Endothelial cell of umbilical vein (primary cell): Measurements from ENCODE around the gene ALOX5AP. TPM values are rescaled to one million over a fixed set of nuclear protein-coding genes. Genes with fewer than 3 reads are reported as not detected.

Experiments used
- BruUV-seq: library from RNA; stranded (reverse); fragments of 400-500 nt; replicated peaks from 2 replicates; lab custom pipeline; 2021; lab: Mats Ljungman, UMichigan
- CTCF ChIA-PET: fragments of 300-600, 350-600 bp; sonication (Branson Sonifier 250); formaldehyde crosslinking; loops from one replicate; lab custom pipeline; 2021; ENCODE audit warnings: antibody characterized with exemption, inconsistent platforms; lab: Charles Lee
- POLR2A ChIA-PET: fragments of 300-600, 350-600 bp; sonication (Branson Sonifier 250); formaldehyde crosslinking; loops from one replicate; lab custom pipeline; 2021; ENCODE audit warnings: antibody characterized with exemption, inconsistent platforms; lab: Charles Lee
- DNase-seq: peaks from one replicate; pipeline ENCODE4 v3.0.0-alpha.2; 2011; ENCODE audit warnings: low read depth, low spot score
- FAIRE-seq: peaks from 2 replicates; lab custom pipeline; 2011; peaks lifted over from hg19 to GRCh38; lab: Jason Lieb, UNC
- H2AFZ ChIP-seq: 2 replicates; pipeline ENCODE4 v1.6.0; 2012; ENCODE audit warnings: low read depth, low read length, control low read depth, inconsistent platforms
- H3K27ac ChIP-seq: 2 replicates; pipeline ENCODE4 v1.5.1; 2011; ENCODE audit warnings: low read depth, mild to moderate bottlenecking, control low read depth, low read length, moderate library complexity; ENCODE audit not compliant: insufficient read depth
- H3K27me3 ChIP-seq, 2 experiments: 2 replicates each; pipeline versions ENCODE4 v1.6.0 to v1.6.1; 2011; ENCODE audit warnings: low read length in 2 of 2, mixed read lengths in 1 of 2; ENCODE audit not compliant: control insufficient read depth in 2 of 2, insufficient read depth in 2 of 2
- H3K36me3 ChIP-seq, 2 experiments: 2 replicates in 1 of 2; 3 replicates in 1 of 2; pipeline ENCODE4 v1.5.1; 2011; ENCODE audit warnings: low read length in 2 of 2, mild to moderate bottlenecking in 1 of 2, moderate library complexity in 1 of 2; ENCODE audit not compliant: control insufficient read depth in 2 of 2, insufficient read depth in 2 of 2; ENCODE audit errors: extremely low read depth in 1 of 2
- H3K4me1 ChIP-seq: 3 replicates; pipeline ENCODE4 v1.5.1; 2011; ENCODE audit warnings: mild to moderate bottlenecking, low read length; ENCODE audit not compliant: control insufficient read depth, insufficient read depth; ENCODE audit errors: extremely low read depth
- H3K4me2 ChIP-seq: 2 replicates; pipeline ENCODE4 v1.6.1; 2011; ENCODE audit warnings: low read length, control low read depth, mixed read lengths; ENCODE audit not compliant: insufficient read depth
- H3K4me3 ChIP-seq, 3 experiments: fragments of 200-600 bp in 1 of 3; sonication (generic), shearing (Covaris generic) in 1 of 3; replicated peaks in 1 of 3; 2 replicates each; pipeline ENCODE4 v1.5.1; 2011 to 2016; ENCODE audit warnings: control low read depth in 3 of 3, low read length in 3 of 3, mild to moderate bottlenecking in 2 of 3, inconsistent platforms in 1 of 3, low read depth in 1 of 3, moderate library complexity in 1 of 3; ENCODE audit not compliant: insufficient read depth in 1 of 3
- H3K79me2 ChIP-seq: 2 replicates; pipeline ENCODE4 v1.6.0; 2012; ENCODE audit warnings: low read length, inconsistent platforms; ENCODE audit not compliant: control insufficient read depth, insufficient read depth
- H3K9ac ChIP-seq: replicated peaks from 2 replicates; pipeline ENCODE3; 2011; ENCODE audit warnings: low read length, control low read depth; ENCODE audit not compliant: insufficient read depth; ENCODE audit errors: extremely low read depth
- H3K9me1 ChIP-seq: replicated peaks from 3 replicates; pipeline ENCODE4 v1.6.0; 2011; ENCODE audit warnings: mild to moderate bottlenecking, low read length; ENCODE audit not compliant: control insufficient read depth, insufficient read depth; ENCODE audit errors: extremely low read depth
- H3K9me3 ChIP-seq: replicated peaks from 2 replicates; pipeline ENCODE4 v1.5.1; 2012; ENCODE audit warnings: low read length, inconsistent platforms; ENCODE audit not compliant: control insufficient read depth, insufficient read depth
- H4K20me1 ChIP-seq: replicated peaks from 2 replicates; pipeline ENCODE3; 2011; ENCODE audit warnings: mild to moderate bottlenecking, low read length; ENCODE audit not compliant: control insufficient read depth, insufficient read depth; ENCODE audit errors: extremely low read depth
- EZH2 ChIP-seq: IDR thresholded peaks from 2 replicates; pipeline ENCODE4 v1.6.1; 2012; ENCODE audit warnings: borderline replicate concordance, low read depth, mild to moderate bottlenecking, moderate library complexity, low read length, inconsistent platforms; ENCODE audit not compliant: severe bottlenecking
- FOS ChIP-seq: IDR thresholded peaks from 2 replicates; pipeline ENCODE4 v1.6.1; 2011; ENCODE audit warnings: mild to moderate bottlenecking, low read length, moderate library complexity, borderline replicate concordance; ENCODE audit not compliant: insufficient read depth
- GATA2 ChIP-seq: IDR thresholded peaks from 2 replicates; pipeline ENCODE4 v1.7.0; 2011; ENCODE audit warnings: low read depth, mild to moderate bottlenecking, moderate library complexity, mixed read lengths, low read length; ENCODE audit not compliant: insufficient read length, insufficient read depth
- JUN ChIP-seq: IDR thresholded peaks from 2 replicates; pipeline ENCODE4 v1.6.1; 2011; ENCODE audit warnings: borderline replicate concordance, low read depth; ENCODE audit not compliant: insufficient read length, insufficient read depth
- MYC ChIP-seq: IDR thresholded peaks from one replicate; pipeline ENCODE4 v1.6.1; 2011; ENCODE audit warnings: mild to moderate bottlenecking, low read depth, low read length
- POLR2A ChIP-seq: IDR thresholded peaks from 2 replicates; pipeline ENCODE4 v1.6.1; 2012; ENCODE audit warnings: low read depth, mild to moderate bottlenecking, control low read depth, low read length
- POLR2AphosphoS5 ChIP-seq: IDR thresholded peaks from 2 replicates; pipeline ENCODE4 v1.6.1; 2012; ENCODE audit warnings: low read depth, mild to moderate bottlenecking, control low read depth, low read length, moderate library complexity; ENCODE audit not compliant: insufficient read depth
- dilution Hi-C: fragments of 300-500 bp; cut with MboI; formaldehyde crosslinking; loops from one replicate; pipeline ENCODE4 v1.15.0; 2019; ENCODE audit warnings: low sequenced_read_pairs; ENCODE audit not compliant: extremely low pct_ligation_motif_present
- intact Hi-C: fragments of 100-400 bp; cut with micrococcal nuclease; formaldehyde crosslinking; loops from one replicate; pipeline ENCODE4 v1.10.0; 2022
- polyA plus RNA-seq, 4 experiments: library from polyadenylated mRNA; depleted of rRNA in 3 of 4; stranded (reverse) in 3 of 4; unstranded in 1 of 4; fragments of >200 nt; gene quantifications; 2 replicates each; pipeline versions ENCODE4 v1.2.1 to v1.2.3, GENCODE V29; 2011 to 2012; ENCODE audit warnings: missing spikeins in 1 of 4
- total RNA-seq: library from RNA; stranded (reverse); gene quantifications from 2 replicates; pipeline ENCODE4 v1.2.3, GENCODE V29; 2021
- TF ChIP-seq, protein P1 (sequence below), 2 donors: IDR thresholded peaks; 1 replicate in 1 of 2; 2 replicates in 1 of 2; pipeline ENCODE4 v1.5.1; 2011; ENCODE audit warnings: low read length in 2 of 2, mild to moderate bottlenecking in 2 of 2, moderate library complexity in 2 of 2, control low read depth in 1 of 2, inconsistent platforms in 1 of 2, low read depth in 1 of 2; ENCODE audit not compliant: insufficient read depth in 1 of 2; ENCODE audit errors: extremely low read depth in 1 of 2
- TF ChIP-seq, protein P2 (sequence below): IDR thresholded peaks from 2 replicates; pipeline ENCODE4 v1.6.1; 2011; ENCODE audit not compliant: insufficient read depth, insufficient read length

The ALOX5AP gene
- total and polyA plus RNA-seq, 2 donors (not counting 3 experiments of a cell fraction or from before 2014, with no cell fraction given): 1.8 TPM; not detected in 1

DNA sequence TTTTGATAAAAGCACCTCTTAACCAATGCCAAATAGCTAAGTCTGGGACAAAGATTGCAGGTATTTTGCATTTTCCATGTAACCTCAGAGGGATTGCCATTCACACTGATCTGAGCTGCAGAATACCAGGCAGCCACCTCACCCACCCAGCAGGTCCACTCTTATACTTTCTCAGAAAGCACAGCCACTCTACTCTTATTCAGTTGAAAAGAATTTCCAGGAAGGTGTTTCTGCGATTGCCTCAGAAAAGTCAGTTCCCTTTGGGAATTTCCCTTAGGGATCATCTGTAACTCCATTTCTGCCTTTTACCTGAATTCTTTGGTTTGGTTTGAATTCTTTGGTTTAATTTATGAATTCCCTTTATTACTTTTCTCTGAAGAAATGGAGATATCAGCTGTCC is 904 bp upstream of the ALOX5AP start:
- no peaks in the 10 kb centered on the region for H3K27me3 ChIP-seq
- H3K79me2 ChIP-seq: no peaks in the 10 kb centered on the region
- H3K36me3 ChIP-seq: no peaks in the 10 kb centered on the region
- ChIA-PET CTCF (interaction anchor here (1.6 to 1.9 kb wide), 2 partner anchors 11 to 12 kb away, joined by 3 to 4 read pairs; no protein-coding TSS in a partner anchor), POLR2A (no interaction called here)
- no peak overlapping the region for H3K9ac ChIP-seq
- no peaks in the 10 kb centered on the region for H4K20me1 ChIP-seq
- H3K27ac ChIP-seq: no peak overlapping the region
- peaks cover 14% of the 10 kb centered on the region for H3K4me1 ChIP-seq
- DNase-seq: no peak
- no TSS peak for BruUV-seq
- no peak overlapping the region for H2AFZ ChIP-seq
- FAIRE-seq: no peak
- TF ChIP-seq POLR2AphosphoS5: no peak
- H3K4me2 ChIP-seq: no peak overlapping the region
- no peaks in the 10 kb centered on the region for H3K9me1 ChIP-seq
- dilution Hi-C loops: no loop called here
- intact Hi-C loops: no loop called here
- H3K9me3 ChIP-seq: no peaks in the 10 kb centered on the region
- no peak overlapping the region for H3K4me3 ChIP-seq

DNA sequence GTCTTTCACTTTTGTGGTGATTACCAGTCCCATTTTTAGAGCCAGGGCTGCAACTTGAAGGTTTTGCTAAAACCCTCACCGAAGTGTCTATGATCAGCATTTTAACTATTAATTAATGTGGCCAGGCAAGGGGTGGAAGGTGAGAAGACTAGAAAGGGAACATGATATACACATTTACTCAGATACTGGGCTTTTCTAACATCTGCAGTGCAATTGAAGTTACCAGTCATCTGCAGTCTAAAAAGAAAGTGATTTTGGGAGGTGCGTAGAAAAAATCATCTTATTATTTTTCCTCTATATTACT is 481 bp downstream of the ALOX5AP start:
- ChIA-PET POLR2A (no interaction called here), CTCF (no interaction called here)
- Histone ChIP-seq H3K27ac (no peak overlapping the region), H3K4me3 (no peak overlapping the region), H3K4me1 (peaks cover 28% of the 10 kb centered on the region), H4K20me1 (no peaks in the 10 kb centered on the region), H3K36me3 (no peaks in the 10 kb centered on the region), H3K9me1 (no peaks in the 10 kb centered on the region), H3K9me3 (no peaks in the 10 kb centered on the region), H3K79me2 (no peaks in the 10 kb centered on the region), H3K27me3 (no peaks in the 10 kb centered on the region), H2AFZ (no peak overlapping the region), H3K9ac (no peak overlapping the region), H3K4me2 (no peak overlapping the region)
- no TSS peak for BruUV-seq
- no peak for TF ChIP-seq EZH2
- TF ChIP-seq POLR2A: no peak
- TF ChIP-seq POLR2AphosphoS5: no peak
- no peak for TF ChIP-seq JUN
- no peak for TF ChIP-seq FOS
- TF ChIP-seq, protein P1, sequence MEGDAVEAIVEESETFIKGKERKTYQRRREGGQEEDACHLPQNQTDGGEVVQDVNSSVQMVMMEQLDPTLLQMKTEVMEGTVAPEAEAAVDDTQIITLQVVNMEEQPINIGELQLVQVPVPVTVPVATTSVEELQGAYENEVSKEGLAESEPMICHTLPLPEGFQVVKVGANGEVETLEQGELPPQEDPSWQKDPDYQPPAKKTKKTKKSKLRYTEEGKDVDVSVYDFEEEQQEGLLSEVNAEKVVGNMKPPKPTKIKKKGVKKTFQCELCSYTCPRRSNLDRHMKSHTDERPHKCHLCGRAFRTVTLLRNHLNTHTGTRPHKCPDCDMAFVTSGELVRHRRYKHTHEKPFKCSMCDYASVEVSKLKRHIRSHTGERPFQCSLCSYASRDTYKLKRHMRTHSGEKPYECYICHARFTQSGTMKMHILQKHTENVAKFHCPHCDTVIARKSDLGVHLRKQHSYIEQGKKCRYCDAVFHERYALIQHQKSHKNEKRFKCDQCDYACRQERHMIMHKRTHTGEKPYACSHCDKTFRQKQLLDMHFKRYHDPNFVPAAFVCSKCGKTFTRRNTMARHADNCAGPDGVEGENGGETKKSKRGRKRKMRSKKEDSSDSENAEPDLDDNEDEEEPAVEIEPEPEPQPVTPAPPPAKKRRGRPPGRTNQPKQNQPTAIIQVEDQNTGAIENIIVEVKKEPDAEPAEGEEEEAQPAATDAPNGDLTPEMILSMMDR (IDR thresholded peaks at IDR 0.05; ENCODE audit: extremely low read depth in 1 of 2, insufficient read depth in 1 of 2, low read depth in 1 of 2, low read length in 2 of 2): no peak
- TF ChIP-seq, protein P2, sequence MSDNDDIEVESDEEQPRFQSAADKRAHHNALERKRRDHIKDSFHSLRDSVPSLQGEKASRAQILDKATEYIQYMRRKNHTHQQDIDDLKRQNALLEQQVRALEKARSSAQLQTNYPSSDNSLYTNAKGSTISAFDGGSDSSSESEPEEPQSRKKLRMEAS: no peak
- no peak for TF ChIP-seq MYC
- no peak for TF ChIP-seq GATA2
- dilution Hi-C loops: no loop called here
- intact Hi-C loops: no loop called here
- FAIRE-seq: no peak
- DNase-seq: no peak
